Endothelial cell of umbilical vein (primary cell): ENCODE results near the gene PRDX1. TPM values are rescaled to one million over a fixed set of nuclear protein-coding genes. Genes with fewer than 3 reads are reported as not detected.

ENCODE experiments used
- BruUV-seq: library from RNA; stranded (reverse); fragments of 400-500 nt; replicated peaks from 2 replicates; lab custom pipeline; 2021; lab: Mats Ljungman, UMichigan
- CTCF ChIA-PET: fragments of 300-600, 350-600 bp; sonication (Branson Sonifier 250); formaldehyde crosslinking; loops from one replicate; lab custom pipeline; 2021; ENCODE audit warnings: antibody characterized with exemption, inconsistent platforms; lab: Charles Lee
- POLR2A ChIA-PET: fragments of 300-600, 350-600 bp; sonication (Branson Sonifier 250); formaldehyde crosslinking; loops from one replicate; lab custom pipeline; 2021; ENCODE audit warnings: antibody characterized with exemption, inconsistent platforms; lab: Charles Lee
- DNase-seq: peaks from one replicate; pipeline ENCODE4 v3.0.0-alpha.2; 2011; ENCODE audit warnings: low read depth, low spot score
- FAIRE-seq: peaks from 2 replicates; lab custom pipeline; 2011; peaks lifted over from hg19 to GRCh38; lab: Jason Lieb, UNC
- H2AFZ ChIP-seq: 2 replicates; pipeline ENCODE4 v1.6.0; 2012; ENCODE audit warnings: low read depth, low read length, control low read depth, inconsistent platforms
- H3K27ac ChIP-seq: 2 replicates; pipeline ENCODE4 v1.5.1; 2011; ENCODE audit warnings: low read depth, mild to moderate bottlenecking, control low read depth, low read length, moderate library complexity; ENCODE audit not compliant: insufficient read depth
- H3K27me3 ChIP-seq, 2 experiments: 2 replicates each; pipeline versions ENCODE4 v1.6.0 to v1.6.1; 2011; ENCODE audit warnings: low read length in 2 of 2, mixed read lengths in 1 of 2; ENCODE audit not compliant: control insufficient read depth in 2 of 2, insufficient read depth in 2 of 2
- H3K36me3 ChIP-seq, 2 experiments: 2 replicates in 1 of 2; 3 replicates in 1 of 2; pipeline ENCODE4 v1.5.1; 2011; ENCODE audit warnings: low read length in 2 of 2, mild to moderate bottlenecking in 1 of 2, moderate library complexity in 1 of 2; ENCODE audit not compliant: control insufficient read depth in 2 of 2, insufficient read depth in 2 of 2; ENCODE audit errors: extremely low read depth in 1 of 2
- H3K4me1 ChIP-seq: 3 replicates; pipeline ENCODE4 v1.5.1; 2011; ENCODE audit warnings: mild to moderate bottlenecking, low read length; ENCODE audit not compliant: control insufficient read depth, insufficient read depth; ENCODE audit errors: extremely low read depth
- H3K4me2 ChIP-seq: 2 replicates; pipeline ENCODE4 v1.6.1; 2011; ENCODE audit warnings: low read length, control low read depth, mixed read lengths; ENCODE audit not compliant: insufficient read depth
- H3K4me3 ChIP-seq, 3 experiments: fragments of 200-600 bp in 1 of 3; sonication (generic), shearing (Covaris generic) in 1 of 3; replicated peaks in 1 of 3; 2 replicates each; pipeline ENCODE4 v1.5.1; 2011 to 2016; ENCODE audit warnings: control low read depth in 3 of 3, low read length in 3 of 3, mild to moderate bottlenecking in 2 of 3, inconsistent platforms in 1 of 3, low read depth in 1 of 3, moderate library complexity in 1 of 3; ENCODE audit not compliant: insufficient read depth in 1 of 3
- H3K79me2 ChIP-seq: 2 replicates; pipeline ENCODE4 v1.6.0; 2012; ENCODE audit warnings: low read length, inconsistent platforms; ENCODE audit not compliant: control insufficient read depth, insufficient read depth
- H3K9ac ChIP-seq: replicated peaks from 2 replicates; pipeline ENCODE3; 2011; ENCODE audit warnings: low read length, control low read depth; ENCODE audit not compliant: insufficient read depth; ENCODE audit errors: extremely low read depth
- H3K9me1 ChIP-seq: replicated peaks from 3 replicates; pipeline ENCODE4 v1.6.0; 2011; ENCODE audit warnings: mild to moderate bottlenecking, low read length; ENCODE audit not compliant: control insufficient read depth, insufficient read depth; ENCODE audit errors: extremely low read depth
- H3K9me3 ChIP-seq: replicated peaks from 2 replicates; pipeline ENCODE4 v1.5.1; 2012; ENCODE audit warnings: low read length, inconsistent platforms; ENCODE audit not compliant: control insufficient read depth, insufficient read depth
- H4K20me1 ChIP-seq: replicated peaks from 2 replicates; pipeline ENCODE3; 2011; ENCODE audit warnings: mild to moderate bottlenecking, low read length; ENCODE audit not compliant: control insufficient read depth, insufficient read depth; ENCODE audit errors: extremely low read depth
- CTCF ChIP-seq, 2 donors: IDR thresholded peaks; 1 replicate in 1 of 2; 2 replicates in 1 of 2; pipeline ENCODE4 v1.5.1; 2011; ENCODE audit warnings: low read length in 2 of 2, mild to moderate bottlenecking in 2 of 2, moderate library complexity in 2 of 2, control low read depth in 1 of 2, inconsistent platforms in 1 of 2, low read depth in 1 of 2; ENCODE audit not compliant: insufficient read depth in 1 of 2; ENCODE audit errors: extremely low read depth in 1 of 2
- EZH2 ChIP-seq: IDR thresholded peaks from 2 replicates; pipeline ENCODE4 v1.6.1; 2012; ENCODE audit warnings: borderline replicate concordance, low read depth, mild to moderate bottlenecking, moderate library complexity, low read length, inconsistent platforms; ENCODE audit not compliant: severe bottlenecking
- FOS ChIP-seq: IDR thresholded peaks from 2 replicates; pipeline ENCODE4 v1.6.1; 2011; ENCODE audit warnings: mild to moderate bottlenecking, low read length, moderate library complexity, borderline replicate concordance; ENCODE audit not compliant: insufficient read depth
- GATA2 ChIP-seq: IDR thresholded peaks from 2 replicates; pipeline ENCODE4 v1.7.0; 2011; ENCODE audit warnings: low read depth, mild to moderate bottlenecking, moderate library complexity, mixed read lengths, low read length; ENCODE audit not compliant: insufficient read length, insufficient read depth
- JUN ChIP-seq: IDR thresholded peaks from 2 replicates; pipeline ENCODE4 v1.6.1; 2011; ENCODE audit warnings: borderline replicate concordance, low read depth; ENCODE audit not compliant: insufficient read length, insufficient read depth
- MAX ChIP-seq: IDR thresholded peaks from 2 replicates; pipeline ENCODE4 v1.6.1; 2011; ENCODE audit not compliant: insufficient read depth, insufficient read length
- MYC ChIP-seq: IDR thresholded peaks from one replicate; pipeline ENCODE4 v1.6.1; 2011; ENCODE audit warnings: mild to moderate bottlenecking, low read depth, low read length
- POLR2A ChIP-seq: IDR thresholded peaks from 2 replicates; pipeline ENCODE4 v1.6.1; 2012; ENCODE audit warnings: low read depth, mild to moderate bottlenecking, control low read depth, low read length
- POLR2AphosphoS5 ChIP-seq: IDR thresholded peaks from 2 replicates; pipeline ENCODE4 v1.6.1; 2012; ENCODE audit warnings: low read depth, mild to moderate bottlenecking, control low read depth, low read length, moderate library complexity; ENCODE audit not compliant: insufficient read depth
- dilution Hi-C: fragments of 300-500 bp; cut with MboI; formaldehyde crosslinking; loops from one replicate; pipeline ENCODE4 v1.15.0; 2019; ENCODE audit warnings: low sequenced_read_pairs; ENCODE audit not compliant: extremely low pct_ligation_motif_present
- intact Hi-C: fragments of 100-400 bp; cut with micrococcal nuclease; formaldehyde crosslinking; loops from one replicate; pipeline ENCODE4 v1.10.0; 2022
- polyA plus RNA-seq, 4 experiments: library from polyadenylated mRNA; depleted of rRNA in 3 of 4; stranded (reverse) in 3 of 4; unstranded in 1 of 4; fragments of >200 nt; gene quantifications; 2 replicates each; pipeline versions ENCODE4 v1.2.1 to v1.2.3, GENCODE V29; 2011 to 2012; ENCODE audit warnings: missing spikeins in 1 of 4
- total RNA-seq: library from RNA; stranded (reverse); gene quantifications from 2 replicates; pipeline ENCODE4 v1.2.3, GENCODE V29; 2021

The PRDX1 gene
- total and polyA plus RNA-seq, 2 donors (not counting 3 experiments of a cell fraction or from before 2014, with no cell fraction given): 622 to 685 TPM

DNA sequence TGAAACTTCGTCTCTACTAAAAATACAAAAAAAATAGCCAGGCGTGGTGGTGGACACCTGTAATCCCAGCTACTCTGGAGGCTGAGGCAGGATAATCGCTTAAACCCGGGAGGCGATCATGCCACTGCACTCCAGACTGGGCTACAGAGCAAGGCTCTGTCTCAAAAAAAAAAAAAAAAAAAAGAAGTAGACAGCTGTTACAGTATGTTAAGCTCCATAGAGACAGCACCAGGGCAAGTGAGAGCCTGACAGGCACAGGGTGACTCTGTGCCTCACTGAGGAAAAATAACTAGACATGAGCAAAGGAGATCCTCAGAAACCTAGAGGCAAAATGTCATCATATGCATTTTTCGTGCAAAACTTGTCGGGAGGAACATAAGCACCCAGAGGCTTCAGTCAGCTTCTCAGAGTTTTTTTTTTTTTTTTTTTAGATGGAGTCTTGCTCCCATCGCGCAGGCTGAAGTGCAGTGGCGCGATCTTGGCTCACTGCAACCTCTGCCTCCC, 9.0 kb upstream of the PRDX1 start:
- no peaks in the 10 kb centered on the region for H3K4me1 ChIP-seq
- no peaks in the 10 kb centered on the region for H3K79me2 ChIP-seq
- no TSS peak for BruUV-seq
- H3K27ac ChIP-seq: no peak overlapping the region
- intact Hi-C loops: no loop called here
- no peaks in the 10 kb centered on the region for H4K20me1 ChIP-seq
- no peak overlapping the region for H3K9ac ChIP-seq
- no peak overlapping the region for H3K4me3 ChIP-seq
- no peak overlapping the region for H3K4me2 ChIP-seq
- no peaks in the 10 kb centered on the region for H3K9me1 ChIP-seq
- dilution Hi-C loops: no loop called here
- POLR2A ChIA-PET: interaction anchor here (0.7 kb wide), 1 partner anchor 20 kb away, joined by 10 read pairs; the partner anchor contains the start of gene AKR1A1
- DNase-seq (no peak), FAIRE-seq (no peak)
- H2AFZ ChIP-seq: no peak overlapping the region
- H3K36me3 ChIP-seq: no peaks in the 10 kb centered on the region
- TF ChIP-seq GATA2 (no peak), MAX (no peak), MYC (no peak), POLR2A (no peak), EZH2 (no peak), JUN (no peak), CTCF (IDR thresholded peaks at IDR 0.05; ENCODE audit: extremely low read depth in 1 of 2, insufficient read depth in 1 of 2, low read depth in 1 of 2, low read length in 2 of 2) (no peak), FOS (no peak), POLR2AphosphoS5 (no peak)
- CTCF ChIA-PET: interaction anchor here (0.7 kb wide), 1 partner anchor 18 kb away, joined by 3 read pairs; no protein-coding TSS in a partner anchor
- no peaks in the 10 kb centered on the region for H3K9me3 ChIP-seq
- no peaks in the 10 kb centered on the region for H3K27me3 ChIP-seq
